Measurements from ENCODE around the gene POC1A. TPM values are rescaled to one million over a fixed set of nuclear protein-coding genes. Genes with fewer than 3 reads are reported as not detected.

The POC1A gene
- polyA plus RNA-seq, 1 of the 3 experiments (the other 2 are of a cell fraction) = 11.7 TPM

GRCh38 chr3:52039846-52040245 lies 114.4 kb downstream of the POC1A start:
- TF ChIP-seq NRF1 (IDR thresholded peaks at IDR 0.05; ENCODE audit: low read depth, low read length) (no peak), RXRA (IDR thresholded peaks at IDR 0.05; ENCODE audit: borderline replicate concordance, low read depth) (no peak), SMC3 (IDR thresholded peaks at IDR 0.05; ENCODE audit: low read depth, low read length) (no peak)
- Histone ChIP-seq H3K4me3 (ENCODE audit: low read depth in 2 of 2, low read length in 1 of 2) (no peak overlapping the region), H3K36me3 (replicated peaks in 1 of 2; ENCODE audit: control insufficient read depth in 1 of 2, insufficient read depth in 2 of 2, low read length in 1 of 2) (no peaks in the 10 kb centered on the region), H3F3A (replicated peaks; ENCODE audit: insufficient read depth) (no peaks in the 10 kb centered on the region), H3K9me2 (no peaks in the 10 kb centered on the region), H3K4me1 (ENCODE audit: control insufficient read depth in 1 of 2, insufficient read depth in 2 of 2, low read depth in 1 of 2, low read length in 1 of 2) (peaks cover 7 to 87% of the 10 kb centered on the region in 2 experiments; a peak in 1 of 4 replicates), H3K9me3 (no peaks in the 10 kb centered on the region), H3K27me3 (ENCODE audit: insufficient read depth) (no peaks in the 10 kb centered on the region), H3K9ac (no peak overlapping the region), H3K79me2 (ENCODE audit: insufficient read depth) (no peaks in the 10 kb centered on the region), H3K4me2 (no peak overlapping the region), H2AFZ (ENCODE audit: low read depth) (no peak overlapping the region), H3K27ac (ENCODE audit: low read depth in 2 of 2, low read length in 1 of 2) (peak overlapping the region in 1 of 2 experiments; percentile 100; a peak in 2 of 4 replicates), H4K20me1 (ENCODE audit: insufficient read depth) (no peaks in the 10 kb centered on the region)
- ChIA-PET POLR2A (interaction anchor here (3.3 to 7.2 kb wide), 3 partner anchors 11 to 34 kb away, joined by 26 to 218 read pairs (median 60); no protein-coding TSS in a partner anchor), CTCF (interaction anchor here (1.4 to 29.9 kb wide), 7 partner anchors 11 to 84 kb away, joined by 4 to 983 read pairs (median 24); partner anchors contain the start of genes ABHD14B and DUSP7)
- 93% methylated on average over 12 of the region's 17 CpGs for WGBS (ENCODE audit: low lambda C conversion rate)
- DNase-seq = no peak

- Histone ChIP-seq H3K27ac (ENCODE audit: low read depth in 2 of 2, low read length in 1 of 2) (peak overlapping the region in 1 of 2 experiments; percentile 100; a peak in 2 of 4 replicates), H2AFZ (ENCODE audit: low read depth) (no peak overlapping the region), H3F3A (replicated peaks; ENCODE audit: insufficient read depth) (no peaks in the 10 kb centered on the region), H3K36me3 (replicated peaks in 1 of 2; ENCODE audit: control insufficient read depth in 1 of 2, insufficient read depth in 2 of 2, low read length in 1 of 2) (no peaks in the 10 kb centered on the region), H3K79me2 (ENCODE audit: insufficient read depth) (no peaks in the 10 kb centered on the region), H3K4me2 (no peak overlapping the region), H3K9me3 (no peaks in the 10 kb centered on the region), H3K4me1 (ENCODE audit: control insufficient read depth in 1 of 2, insufficient read depth in 2 of 2, low read depth in 1 of 2, low read length in 1 of 2) (peaks cover 7 to 87% of the 10 kb centered on the region in 2 experiments; a peak in 1 of 4 replicates), H3K4me3 (ENCODE audit: low read depth in 2 of 2, low read length in 1 of 2) (no peak overlapping the region), H3K9me2 (no peaks in the 10 kb centered on the region), H3K9ac (no peak overlapping the region), H3K27me3 (ENCODE audit: insufficient read depth) (no peaks in the 10 kb centered on the region), H4K20me1 (ENCODE audit: insufficient read depth) (no peaks in the 10 kb centered on the region)
- ChIA-PET POLR2A (interaction anchor here (3.3 to 7.2 kb wide), 3 partner anchors 10 to 34 kb away, joined by 26 to 218 read pairs (median 60); no protein-coding TSS in a partner anchor), CTCF (interaction anchor here (1.2 to 29.9 kb wide), 5 partner anchors 11 to 84 kb away, joined by 4 to 983 read pairs (median 105); partner anchors contain the start of gene DUSP7)
- TF ChIP-seq POLR2AphosphoS5 (IDR thresholded peaks at IDR 0.05; ENCODE audit: low read depth, low read length) (no peak), NFIC (IDR thresholded peaks at IDR 0.05; ENCODE audit: borderline replicate concordance) (no peak), ZBTB33 (IDR thresholded peaks at IDR 0.05; ENCODE audit: borderline replicate concordance, low read depth) (no peak), JUND (IDR thresholded peaks at IDR 0.05) (no peak), SMC3 (IDR thresholded peaks at IDR 0.05; ENCODE audit: low read depth, low read length) (no peak), EP300 (IDR thresholded peaks at IDR 0.05; ENCODE audit: borderline replicate concordance in 1 of 2, low read depth in 1 of 2, low read length in 1 of 2) (no peak), CHD2 (IDR thresholded peaks at IDR 0.05; ENCODE audit: low read length, partially characterized antibody) (no peak), FOXM1 (IDR thresholded peaks at IDR 0.05; ENCODE audit: low read depth) (no peak), MAX (IDR thresholded peaks at IDR 0.05; ENCODE audit: low read depth) (no peak), USF2 (IDR thresholded peaks at IDR 0.05; ENCODE audit: borderline replicate concordance, low read depth, low read length) (no peak), CTCF (IDR thresholded peaks at IDR 0.05) (no peak), MEF2A (IDR thresholded peaks at IDR 0.05; ENCODE audit: borderline replicate concordance, low read depth) (no peak), ELF1 (IDR thresholded peaks at IDR 0.05) (no peak), NRF1 (IDR thresholded peaks at IDR 0.05; ENCODE audit: low read depth, low read length) (no peak), GABPA (IDR thresholded peaks at IDR 0.05; ENCODE audit: low read depth) (no peak), TEAD4 (IDR thresholded peaks at IDR 0.05; ENCODE audit: borderline replicate concordance, insufficient read depth) (no peak), FOXJ3 (CRISPR knock-in tag; IDR thresholded peaks at IDR 0.05) (no peak), TAF1 (IDR thresholded peaks at IDR 0.05; ENCODE audit: borderline replicate concordance, low read depth, low read length) (no peak), RCOR1 (IDR thresholded peaks at IDR 0.05; ENCODE audit: low read length) (no peak)
- 97% methylated on average over 3 of the region's 4 CpGs for WGBS (ENCODE audit: low lambda C conversion rate)
- no peak for DNase-seq
Observed at GRCh38 chr3:52039426-52039825, 114.8 kb downstream of the POC1A start.
